ENCODE data around the gene CCDC188. TPM values are rescaled to one million over a fixed set of nuclear protein-coding genes. Genes with fewer than 3 reads are reported as not detected.

CCDC188 gene
- total and polyA plus RNA-seq, 2 of the 8 experiments (the other 6 are each of a cell fraction or from before 2014, with no cell fraction given), result not detected

GRCh38 chr22:20125201-20126174 lies 25.4 kb downstream of the CCDC188 start:
- Histone ChIP-seq H3K27ac (ENCODE audit: low read depth, low read length) (no peak overlapping the region), H3K27me3 (replicated peaks in 1 of 4; ENCODE audit: control insufficient read depth in 3 of 4, extremely low read depth in 1 of 4, insufficient read depth in 3 of 4, low read length in 3 of 4) (no peaks in the 10 kb centered on the region), H2BK12ac (ENCODE audit: low read depth, low read length) (no peak overlapping the region), H4K8ac (ENCODE audit: extremely low read depth, insufficient read depth, low read length) (no peak overlapping the region; the same call in 1 of the 2 replicates), H3K9ac (replicated peaks in 1 of 4; ENCODE audit: extremely low read depth in 1 of 4, low read depth in 3 of 4, low read length in 3 of 4) (no peak overlapping the region; a peak in 2 of 7 replicates), H3K18ac (ENCODE audit: extremely low read depth, low read length) (no peak overlapping the region), H3K4me3 (ENCODE audit: extremely low read depth in 1 of 4, insufficient read depth in 2 of 4, low read depth in 3 of 4, low read length in 4 of 4) (no peak overlapping the region), H4K5ac (ENCODE audit: insufficient read length, low read depth, low read length) (no peak overlapping the region), H3K23me2 (ENCODE audit: low read depth, low read length) (peaks cover 7% of the 10 kb centered on the region; the same call in 1 of the 2 replicates), H3K79me1 (ENCODE audit: low read depth, low read length) (peaks cover 6% of the 10 kb centered on the region), H3K14ac (ENCODE audit: insufficient read length) (no peak overlapping the region), H3K4me1 (replicated peaks in 1 of 4; ENCODE audit: control insufficient read depth in 3 of 4, insufficient read depth in 4 of 4, low read length in 3 of 4) (peaks cover 0 to 3% (median under 1%) of the 10 kb centered on the region in 4 experiments; a peak in 4 of 7 replicates), H2AK5ac (ENCODE audit: low read depth, low read length) (no peak overlapping the region), H3K79me2 (ENCODE audit: control insufficient read depth in 1 of 2, insufficient read depth in 2 of 2, low read length in 2 of 2) (peaks cover 21 to 40% of the 10 kb centered on the region in 2 experiments), H2BK15ac (ENCODE audit: low read length) (no peak overlapping the region), H3K36me3 (ENCODE audit: control insufficient read depth in 2 of 4, insufficient read depth in 4 of 4, low read length in 3 of 4) (peaks cover 40 to 65% (median 53%) of the 10 kb centered on the region in 4 experiments), H3K23ac (ENCODE audit: insufficient read length) (no peak overlapping the region), H4K20me1 (replicated peaks in 1 of 2; ENCODE audit: control insufficient read depth in 1 of 2, insufficient read depth in 2 of 2, low read length in 2 of 2) (peaks cover 38 to 53% of the 10 kb centered on the region in 2 experiments), H3K56ac (replicated peaks; ENCODE audit: insufficient read length, low read depth, low read length) (no peak overlapping the region), H3K4me2 (ENCODE audit: insufficient read depth in 1 of 2, low read depth in 2 of 2, low read length in 2 of 2) (no peak overlapping the region), H2BK120ac (replicated peaks; ENCODE audit: low read depth, low read length) (no peak overlapping the region), H3K9me3 (ENCODE audit: insufficient read depth in 2 of 2, low read depth in 1 of 2, low read length in 1 of 2) (no peaks in the 10 kb centered on the region), H4K91ac (replicated peaks; ENCODE audit: insufficient read length, low read length) (no peak overlapping the region), H2BK20ac (ENCODE audit: low read length) (no peak overlapping the region), H3K4ac (replicated peaks; ENCODE audit: insufficient read length, low read depth, low read length) (no peak overlapping the region), H2AFZ (ENCODE audit: low read length) (no peak overlapping the region), H2BK5ac (ENCODE audit: low read depth, low read length) (no peak overlapping the region)
- no peak for FAIRE-seq
- ChIA-PET POLR2A (ENCODE audit: partially characterized antibody) (interaction anchor here (0.8 to 8.3 kb wide), 14 partner anchors 7 to 183 kb away, joined by 3 to 223 read pairs (median 6); partner anchors contain the start of genes RANBP1, TANGO2 and TRMT2A), CTCF (ENCODE audit: partially characterized antibody) (interaction anchor here (0.6 to 1.9 kb wide), 7 partner anchors 8 to 176 kb away, joined by 3 to 5 read pairs (median 4); partner anchors contain the start of gene TRMT2A)
- no peak for DNase-seq (ENCODE audit: low read depth in 1 of 2, low spot score in 2 of 2)
- 94% methylated on average over 32 of the region's 32 CpGs; no CpG with 5 or more reads in 1 of the 2 experiments for WGBS, 2 experiments (ENCODE audit: extremely low coverage in 1 of 2, insufficient coverage in 1 of 2, insufficient read length in 1 of 2, insufficient replicate concordance in 2 of 2, low coverage in 1 of 2, low lambda C conversion rate in 2 of 2, missing lambda C conversion rate in 1 of 2)
- no peak for TF ChIP-seq KDM5A (IDR thresholded peaks at IDR 0.05; ENCODE audit: low read length)
- TF ChIP-seq BRCA1 (IDR thresholded peaks at IDR 0.05; ENCODE audit: low read depth, low read length), result no peak
- no peak for TF ChIP-seq BACH1 (IDR thresholded peaks at IDR 0.05; ENCODE audit: low read length)
- TF ChIP-seq POLR2AphosphoS5 (IDR thresholded peaks at IDR 0.05; ENCODE audit: low read depth, low read length), result peak; percentile 7
- TF ChIP-seq POLR2A (IDR thresholded peaks at IDR 0.05; ENCODE audit: control extremely low read depth in 1 of 2, low read depth in 2 of 2, low read length in 2 of 2), result peak; percentile 13 to 48
- no peak for TF ChIP-seq SIX5 (IDR thresholded peaks at IDR 0.05; ENCODE audit: low read depth, low read length)
- no peak for TF ChIP-seq USF2 (IDR thresholded peaks at IDR 0.05; ENCODE audit: low read length)
